HG03064 (cell line): ENCODE data around the gene DUOX1.
A peak's percentile ranks its signal among the peaks of the same experiment; 100 is the strongest.

Experiments
- ATAC-seq: cut with Tn5 transposase; IDR thresholded peaks from one replicate; pipeline ENCODE4 v1.9.1; 2021; ENCODE audit warnings: low read depth; ENCODE audit not compliant: unreplicated experiment

DUOX1 gene

DNA sequence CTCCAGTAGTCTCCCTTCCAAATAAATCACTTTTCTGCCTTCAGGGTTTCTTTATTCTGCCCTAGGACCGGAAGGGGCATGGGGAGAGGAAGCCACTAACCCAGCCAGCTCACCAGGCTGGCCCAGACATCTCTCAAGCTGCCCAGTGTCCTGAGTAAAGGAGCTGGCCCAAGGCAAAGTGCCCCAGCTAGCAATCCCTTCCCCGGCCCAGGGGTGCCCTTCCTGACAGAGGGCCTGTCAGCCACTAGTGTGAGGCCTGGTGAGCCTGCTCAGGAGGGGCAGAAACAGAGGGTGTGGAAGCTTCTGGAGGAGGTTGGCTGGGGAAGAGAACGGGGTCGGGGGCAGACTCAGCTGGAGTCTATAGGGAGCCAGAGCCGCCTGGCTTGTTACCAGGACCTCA is 35.7 kb downstream of the DUOX1 start:
- ATAC-seq: no peak

DNA sequence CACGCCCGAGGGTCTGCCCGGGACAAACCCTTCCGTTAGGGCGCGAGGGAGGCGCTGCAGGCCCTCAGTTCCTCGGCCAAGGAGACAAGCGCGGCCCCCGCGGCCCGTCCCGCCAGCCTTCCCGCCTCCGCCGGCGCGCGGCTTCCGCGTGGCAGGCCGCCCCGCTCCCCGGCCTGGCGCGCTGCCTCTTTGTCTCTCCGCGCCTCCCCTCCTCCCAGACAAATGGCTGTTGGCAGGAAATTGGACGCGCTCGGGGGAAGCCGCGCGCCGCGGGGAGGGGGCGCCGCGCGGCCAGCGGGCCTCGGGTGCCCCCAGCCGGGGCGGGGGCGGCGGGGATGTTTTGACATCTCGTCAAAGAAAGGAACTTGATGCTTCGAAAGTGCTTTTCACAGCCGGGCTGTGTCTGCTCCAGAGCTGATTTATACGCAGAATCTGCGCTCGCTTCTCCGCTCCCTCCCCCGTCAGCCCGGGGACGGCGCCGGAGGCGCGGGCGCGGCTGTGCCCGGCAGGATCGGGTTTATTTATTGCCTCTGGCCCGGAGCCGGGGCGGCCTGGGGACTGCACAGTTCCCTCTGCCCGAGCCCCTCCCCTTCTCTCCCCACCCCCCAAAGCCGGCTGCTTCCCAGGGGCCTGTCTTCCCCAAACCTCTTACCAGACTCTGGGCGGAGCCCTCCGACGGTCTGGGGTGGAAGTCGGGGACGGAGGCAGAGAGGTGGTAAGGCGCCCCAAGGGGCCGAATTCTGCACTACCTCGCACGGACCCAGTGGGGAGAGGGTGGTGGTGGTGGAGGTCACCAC is 37.2 kb downstream of the DUOX1 start:
- peak; percentile 80 for ATAC-seq

DNA sequence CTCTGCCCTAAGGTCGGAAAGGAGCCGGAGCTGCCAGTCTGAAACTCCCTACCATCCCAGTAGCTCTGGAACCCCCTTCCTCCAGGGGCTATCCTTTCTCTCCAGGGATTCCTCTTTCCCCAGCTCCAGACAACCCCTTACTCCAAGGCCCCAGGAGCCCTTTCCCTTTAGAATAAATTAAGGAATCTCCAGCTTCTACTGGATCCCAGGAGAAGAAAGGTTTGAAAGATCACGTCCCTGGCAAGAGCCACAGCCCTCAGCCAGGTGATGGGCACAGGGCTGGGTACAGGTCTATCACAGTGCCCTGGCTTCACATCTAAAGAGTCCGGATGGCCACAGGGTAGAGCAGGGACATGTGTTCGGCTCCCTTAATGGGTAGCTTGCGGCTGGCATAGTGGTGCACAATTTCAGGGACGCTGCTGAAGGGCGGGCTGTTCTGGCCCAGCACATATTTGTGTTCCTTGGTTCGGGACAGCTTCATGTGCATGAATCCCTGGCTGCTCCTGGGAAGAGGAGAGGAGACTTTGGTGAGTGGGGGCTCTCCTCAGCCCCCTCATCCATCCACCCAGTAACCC is 37.9 kb downstream of the DUOX1 start:
- ATAC-seq: no peak

DNA sequence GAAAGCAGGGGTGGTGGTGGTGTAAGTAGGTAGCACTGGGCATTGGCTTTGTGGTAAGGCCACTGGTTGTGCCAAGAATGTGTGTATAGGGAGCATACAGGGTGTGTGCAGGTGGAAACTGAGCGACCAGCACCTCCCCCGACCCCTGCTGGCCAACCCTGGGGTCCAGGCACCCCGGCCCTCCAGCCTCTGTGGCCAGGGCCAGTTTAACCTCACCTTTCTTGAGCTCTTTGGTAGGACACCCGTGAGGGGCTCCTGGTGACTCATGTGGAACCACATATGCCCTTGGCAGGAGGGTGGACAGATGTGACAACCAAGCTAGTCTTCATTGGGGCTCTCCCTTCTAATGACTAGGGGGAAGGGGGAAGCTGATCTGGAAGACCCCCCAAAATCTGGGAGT is 38.5 kb downstream of the DUOX1 start:
- no peak for ATAC-seq

DNA sequence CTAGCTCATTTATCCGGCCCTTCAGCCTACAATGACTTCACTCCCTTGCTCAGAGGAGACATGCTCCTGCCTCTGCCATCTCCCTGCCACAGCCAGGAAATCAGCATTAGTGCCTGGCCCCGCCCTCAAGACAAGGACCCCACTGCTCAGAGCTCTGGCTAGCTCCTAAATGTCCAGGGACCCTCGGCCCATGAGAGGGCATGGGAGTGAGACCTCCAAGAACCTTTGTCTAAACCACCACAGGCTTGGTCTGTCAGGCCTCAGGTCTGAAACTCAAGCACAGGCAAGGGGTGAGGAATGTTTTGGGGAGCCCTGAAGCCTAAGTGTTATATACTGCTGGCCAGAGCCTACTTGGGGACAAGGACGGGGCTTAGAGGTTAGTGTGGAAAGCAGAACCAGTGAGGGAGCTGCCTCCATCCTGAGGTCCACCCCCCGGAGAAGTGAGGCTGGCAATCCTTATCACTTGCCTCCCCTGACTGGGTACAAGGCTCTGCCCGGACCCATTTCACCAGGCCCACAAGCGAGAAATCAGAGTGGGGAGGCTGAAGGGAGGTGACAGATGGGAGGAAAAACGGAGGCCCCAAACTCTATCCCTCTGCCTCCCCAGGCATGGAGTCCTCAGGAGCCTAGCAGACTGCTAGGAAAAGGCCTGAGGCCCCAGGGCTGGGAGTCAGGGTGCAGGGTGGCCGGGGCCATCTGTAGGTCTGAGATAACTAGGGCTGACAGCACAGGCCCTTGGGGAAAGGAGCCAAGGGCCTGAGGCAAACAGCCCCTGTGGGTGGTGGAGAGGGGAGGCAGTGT is 39.2 kb downstream of the DUOX1 start:
- no peak for ATAC-seq

DNA sequence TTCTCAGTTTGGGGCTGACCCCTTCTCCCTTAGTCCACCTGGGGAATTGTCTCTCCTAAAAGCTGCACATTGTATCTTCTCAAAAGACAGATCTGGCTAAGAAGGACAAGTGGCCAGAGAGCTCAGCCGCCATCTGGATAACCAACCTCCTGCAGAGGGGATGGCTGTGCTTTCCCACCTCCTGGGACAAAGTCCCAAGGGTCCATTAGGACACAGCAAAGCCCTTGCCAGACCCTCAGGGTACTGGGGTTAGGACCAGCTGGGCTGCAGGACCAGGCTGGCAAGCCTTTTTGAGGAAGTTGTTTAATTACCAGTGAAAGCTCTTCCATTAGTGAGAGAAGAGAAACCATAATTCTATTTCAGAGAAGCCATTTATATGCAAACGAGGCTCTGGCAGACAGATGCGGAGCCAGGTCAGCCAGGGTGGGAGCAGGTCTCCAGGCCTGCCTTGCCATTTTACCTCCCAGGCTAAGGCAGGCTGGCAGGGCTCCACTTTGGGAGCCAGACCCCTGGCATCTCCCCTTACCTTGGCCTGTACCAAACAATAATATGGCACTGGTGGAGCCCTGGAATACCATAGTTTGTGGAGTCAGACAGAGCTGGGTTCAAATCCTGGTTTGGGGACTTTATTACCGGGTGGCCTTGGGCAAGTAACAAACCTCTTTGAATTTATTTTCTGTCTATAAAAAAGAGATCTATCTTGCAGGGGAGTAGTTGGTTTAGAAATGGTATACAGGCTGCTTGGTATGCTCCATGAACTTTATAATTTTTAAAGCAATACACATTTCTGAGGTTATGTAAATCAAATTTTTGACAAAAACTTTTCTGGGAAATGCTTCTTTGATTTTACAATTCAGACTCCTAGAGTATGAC is 40.0 kb downstream of the DUOX1 start:
- ATAC-seq: no peak

DNA sequence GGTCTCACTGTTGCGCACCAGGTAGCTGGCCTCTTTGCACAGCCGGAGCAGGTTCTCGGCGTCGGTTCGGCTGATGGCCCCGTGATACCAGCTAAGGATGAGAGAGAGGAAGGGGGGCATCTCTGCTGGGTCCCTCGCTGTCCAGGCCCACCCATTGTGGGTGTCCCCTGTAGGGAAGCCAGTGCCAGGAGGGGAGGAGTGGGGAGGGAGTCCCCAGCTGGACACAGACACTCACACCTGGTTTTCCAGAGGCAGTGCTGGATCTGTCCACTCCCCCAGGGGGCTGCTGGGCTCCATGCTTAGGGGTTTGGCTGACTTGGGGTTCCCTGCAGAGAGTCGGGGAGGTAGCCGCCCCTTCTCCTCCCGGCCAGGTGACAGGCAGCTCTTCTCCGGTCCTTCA is 42.1 kb downstream of the DUOX1 start:
- ATAC-seq: no peak

DNA sequence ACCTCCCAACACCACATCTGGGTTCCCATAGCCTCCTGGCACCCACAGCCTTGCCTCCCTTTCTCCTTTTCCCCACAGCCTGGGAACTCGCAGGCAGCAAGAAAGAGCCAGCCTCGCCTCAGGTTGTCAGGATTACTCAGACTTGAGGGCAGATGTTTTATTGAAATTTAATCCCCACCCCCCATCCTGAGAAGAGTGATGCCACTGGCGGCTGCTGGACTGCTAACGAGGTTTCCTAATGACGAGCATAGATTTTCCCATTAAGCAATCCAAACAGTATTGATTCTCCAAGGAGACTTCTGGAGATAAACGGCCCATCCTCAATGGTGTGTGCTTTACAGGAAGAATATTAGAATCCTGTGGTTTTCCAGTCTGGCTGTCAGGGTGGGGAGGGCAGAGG is 44.3 kb downstream of the DUOX1 start:
- ATAC-seq: no peak

DNA sequence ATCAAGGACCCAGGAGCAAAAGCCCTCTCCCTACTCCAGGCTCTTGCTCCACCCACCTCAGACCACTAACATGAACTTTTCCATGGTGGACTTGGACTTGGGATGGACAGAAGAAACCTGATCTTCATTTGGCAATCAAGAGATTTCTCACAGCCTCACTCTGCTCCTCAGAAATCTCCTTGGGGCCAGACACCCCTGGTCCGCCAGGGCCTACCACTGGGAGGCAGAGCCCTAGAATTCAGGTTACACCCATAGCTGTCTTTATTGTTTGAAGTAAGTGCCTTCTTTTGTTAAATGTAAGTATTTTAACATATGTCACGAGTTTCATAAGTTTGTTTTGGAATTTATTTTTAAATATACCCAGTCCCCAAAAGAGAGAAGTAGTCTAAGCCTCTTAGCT is 44.8 kb downstream of the DUOX1 start:
- ATAC-seq: no peak

DNA sequence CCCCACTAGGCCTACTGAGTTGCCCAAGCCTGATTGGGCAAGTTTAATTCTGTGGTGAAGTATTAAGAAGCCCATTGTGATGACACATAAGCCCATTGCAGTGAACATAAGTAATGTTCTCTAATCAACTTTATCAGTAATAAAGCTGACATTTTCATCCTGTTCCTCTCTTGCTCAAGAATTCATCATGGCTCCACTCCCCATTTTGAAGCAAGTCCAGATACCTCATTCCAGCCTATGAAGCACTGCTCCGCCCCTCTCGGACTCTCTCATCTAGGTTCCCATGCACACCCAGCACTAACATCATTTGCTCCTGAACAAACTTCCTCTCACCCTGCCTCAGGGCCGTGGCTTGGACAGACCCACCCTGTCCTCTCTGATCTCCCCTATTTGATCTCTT is 47.5 kb downstream of the DUOX1 start:
- no peak for ATAC-seq

DNA sequence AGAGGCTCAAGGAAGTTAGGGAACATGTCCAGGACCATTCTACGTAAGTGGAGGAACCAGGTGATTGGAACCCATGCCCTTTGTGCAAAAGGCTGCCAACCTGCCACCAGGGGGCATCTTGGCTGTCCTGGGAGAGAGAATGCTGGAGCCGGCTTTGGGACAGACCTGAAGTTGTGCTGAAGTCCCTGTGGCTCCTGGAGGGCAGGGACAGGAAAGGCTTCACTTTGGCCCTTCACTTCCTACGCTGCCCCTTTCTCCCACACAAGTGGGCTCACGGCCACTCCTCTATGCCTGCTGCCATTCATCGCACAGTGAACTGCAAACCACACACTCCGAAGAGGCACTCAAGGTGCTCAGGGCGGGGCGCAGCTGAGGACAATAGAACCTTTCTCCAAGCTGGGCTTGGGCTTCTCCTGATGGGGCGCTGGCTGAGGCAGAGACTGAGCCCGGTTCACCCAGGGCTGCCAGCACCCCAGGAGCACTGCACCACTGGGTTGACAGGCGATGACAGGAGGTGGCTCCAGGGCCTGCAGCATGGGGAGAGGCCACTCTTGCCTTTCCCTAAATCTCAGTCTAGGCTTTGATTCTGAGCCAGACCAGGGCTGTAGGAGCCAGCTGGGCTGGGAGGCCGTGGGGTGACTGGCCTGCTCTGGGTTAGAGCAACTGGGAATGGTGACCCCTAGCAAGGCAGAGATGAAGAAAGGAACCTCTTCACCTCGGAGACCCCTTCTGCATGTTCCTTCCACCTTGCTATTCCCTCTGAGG is 49.6 kb downstream of the DUOX1 start:
- ATAC-seq: no peak

DNA sequence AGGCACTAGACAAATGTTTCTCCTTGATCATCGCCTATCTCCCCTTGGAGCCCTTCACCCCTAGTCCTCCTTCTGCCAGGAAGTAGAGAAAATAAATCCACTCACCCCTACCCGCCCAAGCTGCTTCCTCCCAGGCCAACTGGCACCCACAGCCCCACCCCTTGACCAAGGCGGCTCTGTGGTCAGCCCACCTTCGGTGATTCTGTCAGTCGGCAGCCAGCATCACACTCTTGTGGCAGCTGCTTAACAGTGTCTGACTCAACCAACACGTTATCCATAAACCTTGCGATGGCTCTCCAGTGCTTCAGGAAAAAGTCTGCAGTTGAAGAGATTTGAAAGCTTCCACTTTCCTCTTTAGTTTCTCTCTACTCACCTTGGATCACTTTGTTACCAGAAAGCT is 50.4 kb downstream of the DUOX1 start:
- ATAC-seq: no peak

DNA sequence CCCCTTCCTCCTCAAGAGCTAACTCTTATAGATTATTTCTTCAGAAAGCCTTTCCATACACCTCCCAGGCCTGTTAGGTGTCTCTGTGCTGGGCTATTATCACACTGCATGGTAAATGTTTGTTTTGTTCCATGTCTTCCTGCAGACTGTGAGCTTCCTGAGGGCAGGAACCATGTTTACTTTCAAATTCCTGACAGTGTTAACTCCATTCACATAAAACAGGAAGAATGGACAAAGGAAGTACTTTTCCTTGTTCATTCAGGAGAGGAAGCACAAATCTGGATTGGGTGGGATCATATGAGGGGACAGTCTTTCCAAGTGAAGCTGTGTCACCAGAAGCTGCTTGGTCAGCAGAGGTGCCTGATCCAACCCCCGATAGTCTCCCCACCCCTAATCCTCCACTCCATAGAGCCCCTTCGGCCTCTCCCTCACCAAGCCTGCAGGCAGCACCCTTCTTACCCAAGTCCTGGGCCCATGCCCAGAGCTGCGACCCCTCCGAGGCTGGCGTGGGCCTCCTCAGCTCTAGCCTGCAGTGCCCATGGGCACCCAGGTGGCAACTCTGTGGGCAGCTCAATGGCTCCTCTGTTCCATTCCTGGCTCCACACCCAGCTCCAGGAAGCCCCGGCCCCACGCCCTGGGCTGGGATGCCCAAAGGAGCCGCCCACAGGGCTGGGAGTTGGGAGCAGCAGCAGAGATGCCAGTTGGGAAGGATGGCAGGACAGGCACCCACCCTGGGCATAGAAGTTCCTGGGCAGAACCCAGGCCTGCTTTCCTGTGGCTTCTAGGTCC is 51.0 kb downstream of the DUOX1 start:
- no peak for ATAC-seq

DNA sequence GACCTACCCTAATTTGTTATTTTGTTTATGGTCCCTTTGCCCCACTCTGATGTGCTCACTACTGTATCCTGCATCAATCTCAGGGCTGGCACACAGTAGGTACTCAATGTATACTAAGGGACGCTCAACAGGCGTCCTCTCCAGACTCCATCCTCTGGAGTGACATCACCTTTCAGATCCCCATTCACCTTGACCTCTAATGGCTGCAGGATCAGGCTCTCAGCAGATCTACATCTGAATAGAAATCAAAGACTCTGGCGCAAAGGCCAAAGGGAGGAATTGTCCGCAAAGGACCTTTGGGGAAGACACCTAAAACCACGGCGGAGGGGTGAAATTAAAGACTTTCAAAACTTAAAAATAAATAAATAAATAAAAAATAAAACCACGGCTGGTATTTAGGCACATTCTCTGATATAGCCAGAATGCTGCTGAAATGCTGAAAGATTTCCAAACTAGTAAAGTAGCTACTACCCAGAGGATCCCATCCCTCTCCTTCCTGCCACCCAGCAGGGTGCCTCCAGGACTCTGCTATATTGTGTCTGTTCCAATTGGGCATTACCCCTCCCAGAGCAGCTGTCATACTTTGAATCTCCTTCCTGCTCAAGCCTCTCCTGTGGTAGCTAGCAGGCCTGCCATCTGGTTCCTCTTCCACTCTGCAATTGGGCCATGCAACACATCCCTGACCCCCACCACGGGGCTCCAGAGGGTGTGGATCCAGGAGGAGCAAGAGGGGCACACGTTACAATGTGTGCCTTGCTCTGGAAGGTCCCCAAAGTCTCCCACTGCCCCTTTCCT is 51.9 kb downstream of the DUOX1 start:
- ATAC-seq: no peak

DNA sequence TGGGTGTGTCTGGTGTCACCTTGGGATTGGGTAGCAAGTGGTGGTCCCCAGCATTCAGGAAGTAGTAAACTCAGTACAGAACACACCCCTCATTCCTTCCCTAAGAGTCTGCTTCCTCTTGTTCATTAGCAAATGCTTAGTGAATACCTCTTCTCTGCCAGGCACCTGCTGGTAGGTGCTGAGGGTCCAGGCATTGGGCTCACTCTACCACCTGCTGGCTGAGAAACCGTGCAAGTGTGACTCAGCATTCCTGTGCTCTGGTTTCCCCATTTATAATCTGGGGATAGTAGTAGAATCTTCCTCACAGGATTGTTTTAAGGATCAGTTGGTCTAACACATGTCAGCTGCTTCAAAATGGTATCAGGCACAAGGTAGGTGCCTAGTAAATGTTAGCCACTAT is 53.2 kb downstream of the DUOX1 start:
- no peak for ATAC-seq

DNA sequence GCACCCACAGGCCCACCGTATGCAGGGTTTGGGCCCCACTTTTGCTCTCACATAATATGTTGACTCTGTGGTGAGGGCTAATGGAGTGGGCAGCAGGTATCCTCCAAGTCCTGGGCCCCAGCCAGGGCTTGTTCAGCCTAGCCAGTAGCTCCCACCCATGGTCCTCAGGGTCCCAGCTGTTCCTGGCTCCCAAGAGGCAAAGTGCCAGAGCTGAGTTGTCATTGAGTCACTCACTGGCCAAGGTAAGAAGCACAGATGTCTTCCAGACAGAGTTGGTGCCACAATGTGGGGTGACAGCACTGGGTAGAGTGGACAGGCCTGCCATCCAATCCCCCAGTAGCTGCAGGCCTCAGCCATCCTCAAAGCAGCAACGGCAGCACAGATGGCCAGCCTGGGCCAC is 53.7 kb downstream of the DUOX1 start:
- no peak for ATAC-seq

DNA sequence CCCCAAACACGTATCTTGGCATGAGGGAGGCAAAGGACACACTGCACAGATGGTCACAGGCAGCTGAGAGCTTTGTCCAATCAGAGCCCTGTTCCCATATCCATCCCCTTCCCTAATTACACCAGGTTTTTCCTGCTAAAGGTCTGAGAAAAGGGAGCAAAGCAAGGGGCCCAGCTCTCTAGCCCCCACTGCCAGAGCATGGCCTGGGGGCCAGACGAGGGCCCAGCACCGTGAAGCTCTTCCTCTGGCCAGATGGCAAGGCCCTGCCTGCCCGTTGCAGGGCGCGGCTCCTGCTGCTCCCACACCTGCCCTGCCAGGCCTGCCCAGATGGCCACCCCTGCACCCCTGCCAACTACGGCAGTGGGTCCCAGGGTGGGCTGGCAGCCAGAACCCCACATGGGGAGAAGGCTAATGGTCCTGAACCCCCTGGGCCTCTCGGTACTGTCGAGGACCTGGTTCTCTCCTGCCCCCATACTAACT is 54.8 kb downstream of the DUOX1 start:
- no peak for ATAC-seq

DNA sequence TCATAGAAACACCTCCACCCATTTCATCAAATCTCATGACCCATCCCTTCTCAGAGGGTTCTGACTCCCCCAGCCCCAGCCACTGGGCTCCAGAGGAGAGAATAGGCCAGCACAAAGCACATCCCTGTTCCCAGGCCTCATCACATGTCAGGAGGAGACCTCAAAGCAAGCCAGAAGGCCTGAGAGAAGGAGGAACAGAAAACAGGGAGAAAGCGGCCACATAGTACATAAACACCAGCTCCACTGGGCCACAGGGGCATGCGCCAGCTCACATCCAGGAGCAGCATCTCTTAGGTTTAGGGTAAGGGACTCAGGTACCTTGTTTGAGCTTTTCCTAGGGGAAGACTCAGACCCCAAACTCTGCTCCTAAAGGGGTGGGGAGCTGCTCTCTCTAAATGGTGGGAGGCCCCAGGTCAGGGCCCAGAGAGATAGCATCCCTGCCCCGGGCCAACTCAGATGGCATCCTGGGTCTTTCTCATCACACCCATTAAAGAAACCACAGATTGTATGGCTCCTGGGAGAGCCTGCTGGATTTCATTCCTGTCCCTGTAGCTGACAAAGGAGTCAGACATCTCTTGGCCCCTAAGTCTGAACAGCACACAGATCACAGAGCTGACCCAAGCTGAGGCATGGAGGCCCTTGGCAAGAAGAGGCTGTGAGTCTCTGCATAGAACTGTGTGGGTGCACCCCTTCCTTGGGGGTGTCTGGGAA is 55.4 kb downstream of the DUOX1 start:
- ATAC-seq: no peak
